SU-DHL-6 (cell line): Measurements from ENCODE around the gene HELZ.

Experiments
- H2AFZ ChIP-seq: fragments of 200-600 bp; sonication (generic); 2 replicates; pipeline ENCODE4 v1.6.1; 2014; ENCODE audit warnings: low read depth, mild to moderate bottlenecking, moderate library complexity, mixed read lengths, antibody characterized with exemption, low read length; ENCODE audit not compliant: severe bottlenecking
- H3F3A ChIP-seq: fragments of 200-600 bp; shearing (Covaris generic); 2 replicates; pipeline ENCODE4 v1.6.0; 2016; ENCODE audit warnings: antibody characterized with exemption, mild to moderate bottlenecking; ENCODE audit not compliant: insufficient read depth
- H3K27ac ChIP-seq: fragments of 200-600 bp; sonication (generic); 2 replicates; pipeline ENCODE4 v1.5.1; 2016; ENCODE audit warnings: low read depth, mild to moderate bottlenecking, low read length, moderate library complexity, mixed read lengths
- H3K27me3 ChIP-seq: fragments of 200-600 bp; sonication (generic), shearing (Covaris generic); 2 replicates; pipeline ENCODE4 v1.6.0; 2014; ENCODE audit warnings: mild to moderate bottlenecking, low read length
- H3K36me3 ChIP-seq: fragments of 200-600 bp; sonication (generic); 2 replicates; pipeline ENCODE4 v1.6.1; 2014; ENCODE audit warnings: mild to moderate bottlenecking, low read length, mixed read lengths
- H3K4me2 ChIP-seq: fragments of 300-600, 200-600 bp; shearing (Covaris generic), sonication (generic); 2 replicates; pipeline ENCODE4 v1.6.0; 2014; ENCODE audit warnings: low read length, low read depth, mild to moderate bottlenecking; ENCODE audit not compliant: poor library complexity, severe bottlenecking
- H3K4me3 ChIP-seq: fragments of 200-600 bp; sonication (generic); 2 replicates; pipeline ENCODE4 v1.5.1; 2014; ENCODE audit warnings: antibody characterized with exemption, low read length, mild to moderate bottlenecking, mixed read lengths; ENCODE audit not compliant: insufficient read depth, poor library complexity, severe bottlenecking
- H3K79me2 ChIP-seq: fragments of 200-600 bp; sonication (generic); 2 replicates; pipeline ENCODE4 v1.6.1; 2014; ENCODE audit warnings: mild to moderate bottlenecking, low read length, moderate library complexity; ENCODE audit not compliant: insufficient read depth
- H3K9ac ChIP-seq: fragments of 200-600 bp; sonication (generic); 2 replicates; pipeline ENCODE4 v1.7.0; 2014; ENCODE audit warnings: mild to moderate bottlenecking, low read length
- H3K9me2 ChIP-seq: fragments of 200-600 bp; sonication (generic); replicated peaks from 2 replicates; pipeline ENCODE4 v1.6.1; 2014; ENCODE audit warnings: low read length; ENCODE audit not compliant: insufficient read depth
- H3K9me3 ChIP-seq: fragments of 200-600 bp; sonication (generic); 2 replicates; pipeline ENCODE4 v1.6.1; 2014; ENCODE audit warnings: low read length, mixed read lengths; ENCODE audit not compliant: insufficient read depth
- H4K20me1 ChIP-seq: fragments of 200-600 bp; sonication (generic); 2 replicates; pipeline ENCODE4 v1.6.1; 2014; ENCODE audit warnings: low read depth, mild to moderate bottlenecking, antibody characterized with exemption, low read length, moderate library complexity, mixed read lengths
- CTCF ChIP-seq: fragments of 200-600 bp; sonication (generic); IDR thresholded peaks from one replicate; pipeline ENCODE4 v1.5.1; 2017; ENCODE audit warnings: antibody characterized with exemption, mild to moderate bottlenecking, low read length, moderate library complexity; ENCODE audit not compliant: insufficient read depth, poor library complexity, severe bottlenecking
- EZH2phosphoT487 ChIP-seq: fragments of 200-600 bp; sonication (generic), shearing (Covaris generic); conservative IDR thresholded peaks from 2 replicates; pipeline ENCODE4 v1.6.1; 2018; ENCODE audit warnings: mild to moderate bottlenecking, antibody characterized with exemption, low read length, moderate library complexity, mixed read lengths

The HELZ gene

GRCh38 chr17:67035131-67036083 is 209.6 kb downstream of the HELZ start:
- Histone ChIP-seq H2AFZ (no peak overlapping the region), H3K9me3 (no peaks in the 10 kb centered on the region), H3K9me2 (no peaks in the 10 kb centered on the region), H3K4me3 (no peak overlapping the region), H3K36me3 (no peaks in the 10 kb centered on the region), H3K9ac (no peak overlapping the region), H3K27ac (no peak overlapping the region), H4K20me1 (no peaks in the 10 kb centered on the region), H3K27me3 (no peaks in the 10 kb centered on the region), H3F3A (no peaks in the 10 kb centered on the region), H3K4me2 (no peak overlapping the region), H3K79me2 (no peaks in the 10 kb centered on the region)
- TF ChIP-seq EZH2phosphoT487 (no peak), CTCF (no peak)

GRCh38 chr17:67033613-67034012 is 211.4 kb downstream of the HELZ start:
- no peak overlapping the region for H2AFZ ChIP-seq
- no peaks in the 10 kb centered on the region for H3K27me3 ChIP-seq
- H3K9me3 ChIP-seq: no peaks in the 10 kb centered on the region
- no peak overlapping the region for H3K4me3 ChIP-seq
- H3K27ac ChIP-seq: no peak overlapping the region
- H3K79me2 ChIP-seq: no peaks in the 10 kb centered on the region
- H3K9ac ChIP-seq: no peak overlapping the region
- no peaks in the 10 kb centered on the region for H3F3A ChIP-seq
- no peaks in the 10 kb centered on the region for H3K36me3 ChIP-seq
- no peaks in the 10 kb centered on the region for H3K9me2 ChIP-seq
- H3K4me2 ChIP-seq: no peak overlapping the region
- no peaks in the 10 kb centered on the region for H4K20me1 ChIP-seq
- TF ChIP-seq CTCF (no peak), EZH2phosphoT487 (no peak)

GRCh38 chr17:67032985-67033384 is 212.0 kb downstream of the HELZ start:
- H3F3A ChIP-seq: no peaks in the 10 kb centered on the region
- TF ChIP-seq EZH2phosphoT487: no peak
- no peak for TF ChIP-seq CTCF
- no peaks in the 10 kb centered on the region for H3K27me3 ChIP-seq
- no peak overlapping the region for H3K9ac ChIP-seq
- no peaks in the 10 kb centered on the region for H3K36me3 ChIP-seq
- H3K4me2 ChIP-seq: no peak overlapping the region
- no peaks in the 10 kb centered on the region for H3K79me2 ChIP-seq
- H3K9me2 ChIP-seq: no peaks in the 10 kb centered on the region
- no peak overlapping the region for H3K27ac ChIP-seq
- H3K9me3 ChIP-seq: no peaks in the 10 kb centered on the region
- no peak overlapping the region for H3K4me3 ChIP-seq
- H4K20me1 ChIP-seq: no peaks in the 10 kb centered on the region
- H2AFZ ChIP-seq: no peak overlapping the region
